Activated T-helper 1 cell treated with anti-CD3 and anti-CD28 coated beads, Interleukin-2, amount 50 U/mL, for 16 hours (primary cell): ENCODE measurements around the gene CDH4.

Experiments
- DNase-seq, 2 donors: peaks; one replicate each; pipeline ENCODE4 v3.0.0-alpha.2; 2020; ENCODE audit warnings: low read depth in 1 of 2, low spot score in 1 of 2

The CDH4 gene

DNA sequence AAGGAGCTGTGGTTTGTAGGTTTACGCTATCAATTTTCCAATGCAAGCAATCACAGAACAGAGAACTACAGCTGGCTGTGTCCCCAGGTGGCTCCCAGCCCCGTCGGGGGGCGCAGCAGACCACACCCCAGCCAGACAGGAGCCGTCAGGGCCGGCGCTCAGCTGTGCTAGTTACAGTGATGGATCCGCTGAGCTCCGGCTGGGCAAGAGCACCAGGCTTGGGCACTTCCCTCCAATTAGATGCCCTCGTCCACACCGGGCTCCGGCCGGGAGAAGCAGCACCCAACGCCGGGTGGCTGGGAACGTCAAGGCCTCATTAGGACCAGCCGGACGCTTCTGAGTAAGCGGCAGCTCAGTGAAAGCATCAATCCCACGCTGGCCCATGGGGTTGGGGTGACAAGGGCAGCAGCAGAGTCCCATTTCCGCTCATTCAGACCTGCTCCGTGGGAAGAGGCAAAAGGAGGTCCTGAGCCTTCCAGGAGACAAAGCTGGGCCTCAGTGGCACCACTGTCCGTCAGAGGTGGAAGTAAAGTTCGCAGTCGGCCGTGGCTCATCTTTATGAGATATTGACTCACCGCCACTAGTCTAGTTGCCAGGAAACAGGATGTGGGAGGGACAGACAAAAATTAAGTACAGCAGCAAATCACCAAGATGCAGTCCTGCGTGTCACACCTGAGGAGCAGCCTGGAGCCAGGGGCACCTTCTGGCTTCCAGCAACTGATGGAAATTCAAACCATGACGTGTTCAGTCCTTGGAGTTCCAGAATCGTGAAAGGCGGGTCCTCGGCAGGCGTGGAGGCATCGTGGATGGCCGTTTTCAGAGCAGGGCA is 649.5 kb downstream of the CDH4 start:
- DNase-seq, result no peak

DNA sequence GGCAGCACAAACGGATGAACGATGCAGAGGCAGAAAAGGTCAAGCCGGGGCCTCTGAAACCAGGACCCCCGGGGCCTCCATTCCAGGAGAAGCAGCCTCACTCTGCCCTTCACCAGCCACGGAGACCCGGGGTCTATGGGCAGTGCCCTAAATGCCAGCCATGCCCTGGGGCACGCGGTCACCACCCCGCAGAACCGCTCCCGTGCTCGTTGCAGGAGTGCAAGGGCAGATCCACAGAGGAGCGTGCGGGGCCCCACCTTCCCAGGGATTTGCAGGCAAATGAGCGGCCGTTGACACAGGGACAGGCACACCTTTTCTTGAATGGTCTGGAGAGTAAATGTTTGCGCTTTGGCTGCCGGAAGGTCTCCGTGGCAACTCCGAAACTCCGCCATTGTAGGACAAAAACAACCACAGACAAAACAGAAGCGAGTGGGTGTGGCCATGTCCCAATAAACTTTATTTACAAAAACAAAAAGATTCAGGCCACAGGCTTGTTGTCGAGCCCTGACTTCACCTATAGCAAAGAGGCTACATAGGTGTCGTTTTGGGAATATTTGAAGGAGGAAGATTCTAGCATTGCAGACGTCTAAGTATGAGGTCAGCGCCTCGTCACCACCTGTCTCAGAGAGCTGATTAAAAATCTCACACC is 650.3 kb downstream of the CDH4 start:
- no peak for DNase-seq

DNA sequence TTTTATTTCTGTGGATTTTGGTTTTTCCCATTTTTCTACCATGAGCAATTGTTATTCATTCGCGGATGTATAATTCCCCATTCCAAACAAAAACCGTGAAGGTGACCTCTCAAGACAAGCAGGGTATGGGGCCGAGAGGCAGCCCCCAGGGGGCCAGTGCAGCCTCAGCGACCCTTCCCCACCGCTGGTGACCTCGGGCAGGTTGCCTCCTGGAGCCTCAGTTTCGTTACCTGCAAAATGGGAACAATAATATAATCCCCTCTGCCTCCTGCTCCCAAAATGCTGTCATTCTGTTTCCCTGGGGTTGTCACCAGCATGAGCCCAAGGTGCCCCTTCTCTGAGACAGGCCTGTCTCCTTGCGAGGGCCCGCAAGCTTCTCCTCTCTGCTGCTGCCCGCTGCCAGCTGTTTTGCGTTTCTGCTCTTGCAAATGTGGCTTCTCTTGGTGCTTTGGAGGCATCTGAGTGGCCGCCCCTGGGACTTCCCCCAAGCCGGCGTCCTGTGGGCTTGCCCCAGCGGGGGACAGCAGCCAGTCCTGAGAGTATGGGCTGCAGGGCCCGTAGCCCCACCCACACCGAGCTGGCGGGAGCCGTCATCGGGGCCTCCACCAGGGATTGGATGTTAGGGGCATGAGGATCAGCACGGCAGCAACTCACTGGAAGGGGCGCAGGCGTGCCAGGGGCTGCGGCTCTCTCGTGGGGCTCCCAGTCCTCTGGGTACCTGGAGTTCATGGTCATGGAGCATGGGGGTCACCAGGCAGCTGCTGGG is 651.7 kb downstream of the CDH4 start:
- no peak for DNase-seq

DNA sequence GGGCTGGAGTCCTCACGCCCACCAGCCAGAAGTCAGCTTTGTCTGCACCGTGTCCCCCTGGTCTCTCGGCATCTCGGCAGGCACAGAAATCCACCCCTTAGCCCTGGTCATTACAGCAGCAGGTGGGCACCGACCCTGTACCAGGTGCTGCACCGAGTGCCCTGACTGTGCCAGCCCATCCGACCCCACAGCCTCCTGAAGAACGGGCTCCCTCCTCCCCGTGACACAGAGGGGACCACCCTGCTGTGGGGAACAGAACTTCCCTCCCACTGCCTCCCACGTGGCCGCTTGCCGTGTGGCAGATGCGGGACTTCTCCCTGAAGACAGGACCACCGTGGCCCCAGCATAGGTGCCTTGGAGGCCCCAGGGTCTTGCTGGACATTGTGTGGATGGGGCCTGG is 652.4 kb downstream of the CDH4 start:
- no peak for DNase-seq

DNA sequence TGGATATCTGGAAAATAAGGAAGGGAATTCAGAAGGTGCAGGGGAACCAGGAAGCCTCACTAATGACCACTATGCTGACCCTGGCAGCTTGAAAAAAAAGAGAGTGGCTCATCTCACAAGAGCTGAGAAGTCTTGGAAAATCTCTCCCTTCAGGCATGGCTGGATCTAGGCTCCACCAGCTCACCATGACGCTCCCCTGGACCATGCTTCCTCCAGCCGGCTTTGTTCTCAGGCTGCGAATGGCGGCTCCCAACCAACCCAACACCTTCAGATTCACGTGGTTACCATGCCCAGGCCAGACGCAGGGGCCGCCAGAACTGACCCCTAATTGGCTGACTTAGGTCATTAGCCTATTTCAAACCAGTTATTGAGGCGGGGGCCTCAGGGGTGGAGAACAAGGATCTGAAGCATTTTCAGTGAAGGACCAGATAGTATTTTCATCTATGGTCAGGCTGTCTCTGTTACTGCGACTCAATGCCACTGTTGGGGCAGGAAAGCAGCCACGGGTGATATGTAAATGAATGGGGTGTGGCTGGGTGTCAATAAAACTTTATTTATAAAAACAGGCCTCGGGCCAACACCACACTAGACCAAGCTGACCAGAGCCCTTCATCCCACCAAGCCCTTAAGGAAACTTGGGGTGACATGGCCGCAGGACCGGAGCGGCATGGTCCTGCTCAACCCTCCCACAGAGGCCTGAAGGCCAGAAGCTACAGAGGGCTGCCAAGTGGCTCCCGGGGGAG is 653.9 kb downstream of the CDH4 start:
- DNase-seq, result no peak

DNA sequence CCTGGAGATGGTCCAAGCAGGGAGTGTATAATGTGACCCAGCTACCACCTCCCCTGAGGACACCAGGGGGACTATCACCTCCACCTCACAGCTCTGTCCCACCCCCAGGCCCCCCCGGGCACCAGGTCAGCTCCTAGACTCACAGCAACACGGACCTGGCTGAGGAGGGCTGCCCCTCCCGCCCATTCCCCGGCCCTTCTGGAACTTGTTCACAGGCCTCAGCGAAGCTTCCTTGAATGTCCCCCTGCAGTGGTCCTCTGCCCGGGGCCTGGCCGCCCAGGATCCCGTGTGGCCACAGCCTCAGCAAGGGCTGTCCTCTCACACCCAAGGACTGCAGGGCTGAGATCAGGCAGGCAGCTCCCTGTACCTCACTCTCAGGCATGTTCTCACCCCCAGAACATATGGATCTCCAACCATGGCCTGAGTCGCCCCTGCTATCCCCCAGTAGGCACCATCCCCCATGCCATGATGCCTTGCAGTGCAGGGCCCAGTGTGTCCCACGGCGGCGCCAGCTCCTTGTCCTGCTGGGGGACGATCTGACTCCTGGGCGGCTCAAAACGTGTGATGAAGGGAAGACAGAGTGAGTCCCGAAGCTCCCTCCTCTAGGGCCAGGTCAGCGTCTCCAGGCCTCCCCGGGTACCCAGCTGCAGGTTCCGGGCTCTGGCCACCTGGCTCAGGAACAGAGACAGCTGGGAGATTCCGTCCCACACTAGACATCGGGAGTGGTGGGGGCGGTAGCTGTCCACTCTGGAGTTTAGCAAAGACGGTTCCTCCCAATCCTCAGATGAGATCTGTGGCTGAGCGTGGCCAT is 655.2 kb downstream of the CDH4 start:
- no peak for DNase-seq

DNA sequence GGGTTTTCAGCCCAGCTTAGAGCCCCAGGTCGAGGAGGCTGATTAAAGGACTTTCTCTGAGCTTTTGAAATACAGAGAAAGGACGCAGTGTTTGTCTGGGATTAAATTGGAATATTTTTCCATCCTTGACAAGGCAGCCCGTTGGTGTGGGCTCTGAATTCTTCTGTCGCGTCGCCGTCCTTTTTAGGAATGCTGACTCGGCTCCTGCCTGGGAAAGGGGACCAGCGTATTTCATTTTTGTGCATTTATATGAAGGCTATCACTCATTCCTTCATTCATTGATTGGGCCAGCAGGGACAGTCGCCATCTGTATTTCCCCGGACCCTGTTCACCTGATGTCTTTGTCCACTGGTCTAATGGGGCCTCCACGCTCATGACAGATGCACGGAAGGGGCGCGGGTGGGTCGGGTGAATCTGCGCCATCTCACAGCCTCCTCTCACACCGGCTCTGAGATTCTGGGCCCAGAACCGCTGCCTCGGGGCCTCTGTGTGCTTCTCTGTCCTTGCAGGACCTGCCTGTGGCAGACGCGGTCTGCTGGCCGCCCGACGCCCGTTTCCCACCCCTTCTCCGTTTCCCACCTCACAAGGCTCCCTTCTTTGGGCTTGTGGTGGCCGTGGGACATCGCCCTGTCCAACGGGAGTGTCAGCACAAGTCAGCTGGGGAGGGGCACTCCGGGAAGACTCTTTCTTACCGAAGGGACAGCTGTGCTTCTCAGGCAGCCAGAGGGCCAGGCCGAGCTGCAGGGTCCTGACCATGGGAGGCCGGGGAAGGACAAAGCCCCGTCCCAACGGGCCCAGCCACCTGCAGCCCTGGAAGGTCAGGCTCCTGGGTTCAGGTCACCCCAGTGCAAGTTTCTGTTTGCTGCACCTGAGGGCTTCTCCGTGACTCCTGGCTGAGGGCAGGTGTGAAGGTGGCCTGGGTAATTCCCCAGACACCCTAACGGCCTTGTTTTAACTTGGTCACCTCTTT is 656.3 kb downstream of the CDH4 start:
- no peak for DNase-seq

DNA sequence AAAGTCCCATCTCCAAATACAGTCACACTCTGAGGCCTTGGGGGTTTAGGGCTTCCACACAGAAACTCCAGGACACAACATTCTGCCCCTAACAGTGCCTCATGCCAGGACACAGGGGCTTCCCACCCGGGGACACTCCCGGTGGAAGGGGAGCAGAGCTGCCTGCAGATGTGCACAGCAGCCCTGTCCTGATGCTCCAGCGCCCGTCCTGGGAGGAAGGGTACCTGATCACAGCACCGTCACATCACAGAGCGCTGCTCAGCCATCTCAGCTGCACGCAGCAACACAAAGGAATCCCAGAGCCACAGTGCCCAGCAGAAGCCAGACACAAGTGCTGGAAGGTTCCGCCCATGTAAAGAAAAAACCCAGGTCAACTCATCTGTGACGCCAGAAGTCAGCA is 657.0 kb downstream of the CDH4 start:
- DNase-seq, result no peak

DNA sequence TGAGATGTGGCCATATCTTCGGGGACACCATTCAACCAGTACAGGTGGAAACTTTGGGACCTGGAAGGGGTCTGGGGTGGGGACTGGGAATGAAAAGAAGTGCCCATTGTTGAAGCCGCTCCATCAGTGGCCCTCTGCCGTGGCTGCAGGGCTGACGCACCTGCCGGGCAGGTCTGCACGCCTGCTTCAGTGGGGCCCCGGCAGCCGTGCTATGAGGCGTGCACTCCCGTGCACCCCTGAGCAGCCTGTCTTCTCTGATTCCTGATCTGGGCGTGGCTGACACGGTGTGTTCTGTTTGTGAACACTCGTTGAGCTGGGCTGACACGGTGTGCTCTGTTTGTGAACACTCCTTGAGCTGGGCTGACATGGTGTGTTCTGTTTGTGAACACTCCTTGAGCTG is 657.8 kb downstream of the CDH4 start:
- DNase-seq, result no peak

DNA sequence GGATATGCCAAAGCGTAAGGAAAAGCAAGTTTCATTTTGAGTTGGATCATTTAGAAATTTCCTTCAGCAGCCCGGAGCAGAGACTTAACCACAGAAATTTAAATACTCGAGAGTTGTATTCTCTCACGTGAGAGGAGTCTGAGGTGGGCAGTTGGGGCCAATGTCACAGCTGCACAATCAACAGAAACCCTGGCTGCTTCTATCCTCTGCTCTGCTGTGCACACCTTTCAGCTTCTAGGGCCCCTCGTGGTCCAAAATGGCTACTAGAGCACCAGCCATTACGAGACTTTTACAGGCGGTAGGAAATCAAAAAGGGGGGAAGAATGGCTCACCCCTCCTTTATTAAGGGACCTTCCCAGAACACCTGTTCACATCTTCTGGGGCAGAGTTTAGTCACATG is 659.8 kb downstream of the CDH4 start:
- no peak for DNase-seq

DNA sequence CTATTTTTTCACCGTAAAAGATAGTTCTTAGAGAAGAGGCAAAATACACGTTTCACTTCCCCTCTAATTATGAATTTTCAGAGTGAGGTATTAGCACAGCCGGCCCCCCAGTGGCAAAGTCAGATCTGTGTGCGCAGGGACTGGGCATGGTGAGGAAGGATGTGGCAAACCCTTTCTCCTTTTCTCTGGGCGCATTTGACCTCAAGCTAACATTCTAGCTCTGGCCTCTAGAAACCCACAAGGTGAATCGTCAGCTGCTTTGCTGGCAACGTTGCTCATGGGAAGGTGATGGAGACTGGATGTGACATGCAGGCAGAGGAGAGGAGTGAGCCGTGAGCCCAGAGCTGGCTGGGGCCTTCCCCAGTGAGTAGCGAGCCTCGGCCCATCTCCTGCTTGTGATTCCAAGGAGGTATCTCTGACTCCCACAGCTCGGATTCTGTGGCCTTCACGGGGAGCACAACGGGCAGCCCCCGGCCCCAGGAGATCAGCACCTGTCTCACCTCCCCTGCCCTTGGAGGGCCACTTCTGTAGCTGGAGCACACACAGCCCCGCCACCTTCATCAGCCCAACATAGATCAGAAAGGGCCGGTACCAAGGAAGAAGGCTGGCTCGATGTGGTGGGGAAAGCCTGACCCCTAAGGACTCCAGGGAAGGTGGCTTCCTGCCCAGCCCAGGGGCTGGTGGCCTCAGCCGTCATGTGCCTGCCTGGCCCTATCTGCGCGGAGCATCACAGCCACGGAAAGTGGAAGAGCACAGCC is 660.8 kb downstream of the CDH4 start:
- DNase-seq, result no peak

DNA sequence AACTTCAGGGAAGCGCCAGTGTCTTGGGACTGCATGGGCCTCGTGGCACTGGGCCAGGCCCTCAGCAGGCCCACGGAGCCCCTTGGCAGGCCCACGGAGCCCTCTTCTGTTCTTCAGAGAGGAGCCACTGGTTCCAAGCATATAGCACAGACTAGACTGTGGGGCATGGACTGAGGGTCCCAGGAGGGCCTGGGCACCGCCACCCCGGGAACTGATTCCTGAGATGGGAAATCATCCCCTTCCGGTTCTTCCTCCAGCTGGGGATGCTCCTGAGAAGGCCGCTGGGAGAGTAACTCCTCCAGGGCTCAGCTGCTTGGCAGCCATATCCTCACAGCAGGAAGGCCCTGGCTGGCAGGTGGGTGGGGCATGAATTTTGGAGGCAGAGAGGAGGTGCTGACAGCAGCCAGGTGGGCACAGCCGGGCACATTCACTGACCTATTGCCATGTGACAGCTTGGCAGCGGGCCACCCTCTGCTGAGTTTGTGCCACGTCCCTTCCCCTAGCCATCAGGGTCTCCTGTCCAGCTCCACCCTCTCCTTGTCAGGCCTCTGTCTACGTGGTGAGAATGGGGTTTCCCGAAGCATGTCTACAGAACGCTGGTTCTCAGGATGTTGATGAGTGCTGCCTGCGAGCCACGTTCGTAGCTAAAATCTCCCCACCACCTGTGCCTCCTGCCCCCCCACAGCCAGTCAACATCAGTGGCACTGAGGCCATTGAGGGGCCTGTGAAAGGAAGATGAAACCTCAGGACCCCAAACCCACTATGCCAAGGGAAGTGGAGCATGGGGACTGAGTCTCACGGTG is 661.6 kb downstream of the CDH4 start:
- no peak for DNase-seq

DNA sequence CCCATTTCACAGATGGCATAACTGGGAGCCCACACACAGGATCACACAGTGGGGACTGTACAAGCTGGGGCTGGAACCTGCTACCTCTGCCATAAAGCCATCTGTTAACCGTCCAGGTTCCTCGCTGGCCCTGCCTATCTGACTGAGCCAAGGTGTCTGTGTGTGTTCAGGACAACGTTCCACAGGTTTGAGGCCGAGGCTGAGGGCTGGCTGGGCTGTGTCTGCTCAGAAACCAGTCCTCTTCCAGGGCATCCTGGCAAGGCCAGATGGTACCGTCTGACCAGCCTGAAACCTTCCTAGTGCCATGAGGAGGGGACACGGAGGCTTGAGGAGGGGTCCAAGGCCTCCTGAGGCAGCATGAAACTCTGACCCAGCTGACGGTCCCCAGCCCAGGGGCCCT is 663.0 kb downstream of the CDH4 start:
- DNase-seq, result no peak

DNA sequence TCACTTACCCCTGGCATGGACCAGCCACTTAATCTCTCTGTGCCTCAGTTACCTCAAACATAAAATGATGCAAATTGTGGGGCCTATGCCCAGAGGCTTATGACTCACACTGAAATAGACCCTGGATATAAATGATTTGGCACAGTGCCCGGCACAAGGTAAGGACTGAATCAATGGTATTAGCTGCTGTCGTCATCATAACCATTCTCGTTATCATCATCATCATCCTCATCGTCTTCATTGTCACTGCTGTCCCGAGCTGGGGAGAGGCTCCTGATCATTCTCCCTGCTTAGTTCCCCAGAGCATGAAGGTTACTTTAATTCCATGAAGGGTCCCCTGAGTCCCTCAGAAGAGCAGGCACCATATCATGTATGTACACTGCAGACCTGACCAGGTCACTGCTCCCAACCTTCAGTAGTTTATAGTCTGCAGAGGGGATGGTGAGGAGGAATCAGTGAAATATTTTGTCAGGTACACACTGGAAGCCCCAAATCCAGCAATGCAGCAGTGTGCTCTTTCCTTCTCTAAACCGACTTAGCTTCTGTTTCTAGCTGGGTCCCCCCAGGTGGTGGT is 664.3 kb downstream of the CDH4 start:
- no peak for DNase-seq

DNA sequence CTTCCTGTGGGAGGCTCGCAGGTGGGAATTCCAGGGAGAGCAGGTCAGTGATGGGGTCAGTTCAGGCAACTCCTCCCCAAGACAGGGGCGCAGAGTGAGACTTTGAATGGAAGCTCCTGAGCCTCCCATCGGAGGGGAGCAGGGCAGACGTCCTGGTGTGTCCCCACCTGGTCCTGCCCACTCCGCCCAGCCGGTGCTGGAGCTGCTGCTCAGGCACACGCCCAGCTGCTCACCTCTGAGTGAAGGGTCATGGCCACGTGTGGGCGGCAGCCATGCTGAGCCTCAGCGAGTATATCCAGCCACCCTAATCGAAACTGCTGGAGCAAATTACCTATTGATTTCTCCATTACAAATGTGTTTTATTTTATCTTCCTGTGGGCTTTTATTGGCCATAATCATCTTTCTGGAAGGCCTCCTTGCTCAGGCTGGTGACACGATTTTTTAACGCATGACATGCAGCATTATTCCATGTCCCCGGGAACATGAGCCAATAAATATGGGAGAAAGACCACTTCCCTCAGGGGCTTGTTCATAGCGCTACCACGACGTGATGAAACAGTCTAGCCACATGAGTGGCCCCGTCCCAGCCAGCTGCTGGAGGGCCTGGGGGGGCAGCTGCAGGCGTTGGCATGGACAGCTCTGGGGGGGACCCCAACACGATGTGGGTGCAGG is 665.5 kb downstream of the CDH4 start:
- no peak for DNase-seq

DNA sequence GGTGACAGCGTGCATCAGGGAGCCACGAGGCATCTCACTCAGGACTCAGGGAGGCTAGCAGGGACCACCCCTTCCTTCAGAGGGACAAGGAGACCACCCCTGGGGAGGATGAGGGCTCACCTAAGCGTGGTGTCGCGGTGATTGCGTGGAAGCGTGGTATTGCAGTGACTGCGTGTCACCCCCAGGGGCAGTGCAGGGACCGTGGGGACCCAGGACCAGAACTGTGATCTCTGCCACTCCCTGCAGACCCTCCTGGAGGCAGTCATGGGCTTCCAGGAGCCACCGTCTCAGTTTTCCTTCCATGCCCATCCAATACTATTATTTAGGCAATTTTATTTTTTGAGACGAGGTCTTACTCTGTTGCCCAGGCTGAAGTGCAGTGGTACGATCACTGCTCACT is 666.5 kb downstream of the CDH4 start:
- DNase-seq, result no peak

DNA sequence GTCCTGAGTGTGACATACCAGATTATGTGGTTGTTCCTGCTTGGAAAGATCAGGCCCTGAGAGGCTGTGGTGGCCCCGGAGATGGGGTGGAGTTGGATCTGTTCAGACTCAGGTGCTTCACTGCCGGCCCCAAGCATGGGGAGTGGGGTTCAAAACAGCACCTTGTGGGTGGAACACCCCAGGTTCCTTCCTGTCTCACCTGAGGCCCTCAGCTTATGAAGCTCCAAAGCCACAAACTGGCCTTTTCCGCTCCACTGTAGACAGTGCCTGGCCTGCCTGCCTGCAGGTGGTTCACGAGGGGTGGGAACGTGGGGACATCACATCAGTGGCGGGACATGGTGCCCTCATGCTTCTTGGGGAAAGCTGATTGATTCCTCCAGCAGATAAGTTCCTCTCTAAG is 667.2 kb downstream of the CDH4 start:
- DNase-seq, result no peak
